Jurkat, Clone E6-1 (cell line): ENCODE data around the gene ZBTB16.

Experiments used
- DNase-seq: peaks from one replicate; pipeline ENCODE4 v3.0.0-alpha.2; 2011; ENCODE audit warnings: low read depth, low spot score
- H3K4me3 ChIP-seq: 2 replicates; pipeline ENCODE4 v1.5.1; 2011; ENCODE audit warnings: mild to moderate bottlenecking, low read length, control low read depth, moderate library complexity

Gene ZBTB16

DNA sequence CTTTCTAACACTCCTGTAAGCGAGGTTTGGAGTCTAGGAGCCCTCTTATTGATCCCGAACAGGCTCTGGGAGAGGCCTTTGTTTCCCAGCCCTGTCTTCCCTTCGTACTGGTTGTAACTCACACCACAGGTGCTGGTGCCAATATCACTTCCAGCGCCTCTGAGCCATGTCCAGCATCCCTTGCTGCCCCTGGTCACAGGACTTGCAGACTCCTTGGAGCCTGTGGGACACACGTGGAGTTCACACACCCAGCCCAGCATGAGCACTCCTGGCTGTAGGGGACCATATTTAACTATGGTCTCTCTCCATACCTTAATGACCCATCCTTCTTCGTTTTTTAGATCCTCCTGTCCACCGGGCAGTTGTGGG, 2.2 kb downstream of the ZBTB16 start:
- H3K4me3 ChIP-seq, result no peak overlapping the region

DNA sequence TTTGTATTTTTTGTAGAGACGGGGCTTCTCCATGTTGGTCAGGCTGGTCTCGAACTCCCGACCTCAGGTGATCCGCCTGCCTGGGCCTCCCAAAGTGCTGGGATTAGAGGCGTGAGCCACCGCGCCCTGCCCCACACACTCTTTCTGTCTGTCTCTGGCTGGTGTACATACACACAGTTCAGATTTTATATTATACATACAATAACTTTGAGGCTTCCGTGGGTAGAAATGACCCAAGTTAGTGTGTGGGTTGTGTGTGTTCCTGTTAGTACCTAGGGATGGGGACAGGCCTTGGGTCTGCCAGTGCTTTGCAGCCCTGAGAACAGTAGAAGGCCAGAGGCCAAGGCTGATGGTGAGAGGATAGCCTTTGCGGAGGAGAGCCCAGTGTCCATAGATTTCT, 2.8 kb downstream of the ZBTB16 start:
- DNase-seq, result no peak
- no peak overlapping the region for H3K4me3 ChIP-seq

More for the DNA sequence above, 2.2 kb downstream of the ZBTB16 start:
- no peak for DNase-seq

DNA sequence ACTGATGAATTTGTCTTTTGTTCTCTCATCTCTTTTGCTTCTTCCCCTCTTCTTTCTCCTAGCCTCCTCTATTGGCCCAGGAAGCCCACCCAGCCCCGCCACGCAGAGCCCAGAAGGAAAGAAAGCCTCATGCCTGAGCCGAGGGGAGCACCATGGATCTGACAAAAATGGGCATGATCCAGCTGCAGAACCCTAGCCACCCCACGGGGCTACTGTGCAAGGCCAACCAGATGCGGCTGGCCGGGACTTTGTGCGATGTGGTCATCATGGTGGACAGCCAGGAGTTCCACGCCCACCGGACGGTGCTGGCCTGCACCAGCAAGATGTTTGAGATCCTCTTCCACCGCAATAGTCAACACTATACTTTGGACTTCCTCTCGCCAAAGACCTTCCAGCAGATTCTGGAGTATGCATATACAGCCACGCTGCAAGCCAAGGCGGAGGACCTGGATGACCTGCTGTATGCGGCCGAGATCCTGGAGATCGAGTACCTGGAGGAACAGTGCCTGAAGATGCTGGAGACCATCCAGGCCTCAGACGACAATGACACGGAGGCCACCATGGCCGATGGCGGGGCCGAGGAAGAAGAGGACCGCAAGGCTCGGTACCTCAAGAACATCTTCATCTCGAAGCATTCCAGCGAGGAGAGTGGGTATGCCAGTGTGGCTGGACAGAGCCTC, 3.8 kb downstream of the ZBTB16 start:
- no peak overlapping the region for H3K4me3 ChIP-seq
- no peak for DNase-seq

DNA sequence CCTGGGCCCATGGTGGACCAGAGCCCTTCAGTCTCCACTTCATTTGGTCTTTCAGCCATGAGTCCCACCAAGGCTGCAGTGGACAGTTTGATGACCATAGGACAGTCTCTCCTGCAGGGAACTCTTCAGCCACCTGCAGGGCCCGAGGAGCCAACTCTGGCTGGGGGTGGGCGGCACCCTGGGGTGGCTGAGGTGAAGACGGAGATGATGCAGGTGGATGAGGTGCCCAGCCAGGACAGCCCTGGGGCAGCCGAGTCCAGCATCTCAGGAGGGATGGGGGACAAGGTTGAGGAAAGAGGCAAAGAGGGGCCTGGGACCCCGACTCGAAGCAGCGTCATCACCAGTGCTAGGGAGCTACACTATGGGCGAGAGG, 4.3 kb downstream of the ZBTB16 start:
- DNase-seq, result no peak
- no peak overlapping the region for H3K4me3 ChIP-seq

DNA sequence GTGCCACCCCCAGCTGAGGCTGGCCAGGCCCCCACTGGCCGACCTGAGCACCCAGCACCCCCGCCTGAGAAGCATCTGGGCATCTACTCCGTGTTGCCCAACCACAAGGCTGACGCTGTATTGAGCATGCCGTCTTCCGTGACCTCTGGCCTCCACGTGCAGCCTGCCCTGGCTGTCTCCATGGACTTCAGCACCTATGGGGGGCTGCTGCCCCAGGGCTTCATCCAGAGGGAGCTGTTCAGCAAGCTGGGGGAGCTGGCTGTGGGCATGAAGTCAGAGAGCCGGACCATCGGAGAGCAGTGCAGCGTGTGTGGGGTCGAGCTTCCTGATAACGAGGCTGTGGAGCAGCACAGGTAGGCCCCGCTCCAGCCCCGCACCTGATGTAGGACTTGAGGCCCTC, 4.7 kb downstream of the ZBTB16 start:
- no peak overlapping the region for H3K4me3 ChIP-seq
- DNase-seq, result no peak

DNA sequence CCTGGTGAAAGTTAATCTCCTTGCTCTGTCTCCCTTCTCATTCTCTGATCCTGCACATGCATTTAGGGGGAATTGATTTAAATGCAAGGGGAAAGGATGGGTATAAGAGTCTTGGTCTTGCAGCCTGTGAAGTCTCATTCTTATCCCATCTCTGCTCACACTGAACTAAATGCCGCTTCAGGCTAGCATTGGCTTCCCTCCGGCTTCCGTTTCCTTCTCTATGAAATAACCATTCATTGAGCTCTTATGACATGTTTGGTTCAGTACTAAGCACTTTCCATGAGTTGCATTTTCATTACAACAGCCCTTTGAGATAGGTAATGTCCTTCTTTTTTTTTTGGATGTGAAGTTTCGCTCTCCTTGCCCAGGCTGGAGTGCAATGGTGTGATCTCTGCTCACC, 5.6 kb downstream of the ZBTB16 start:
- H3K4me3 ChIP-seq, result no peak overlapping the region
- DNase-seq, result no peak

DNA sequence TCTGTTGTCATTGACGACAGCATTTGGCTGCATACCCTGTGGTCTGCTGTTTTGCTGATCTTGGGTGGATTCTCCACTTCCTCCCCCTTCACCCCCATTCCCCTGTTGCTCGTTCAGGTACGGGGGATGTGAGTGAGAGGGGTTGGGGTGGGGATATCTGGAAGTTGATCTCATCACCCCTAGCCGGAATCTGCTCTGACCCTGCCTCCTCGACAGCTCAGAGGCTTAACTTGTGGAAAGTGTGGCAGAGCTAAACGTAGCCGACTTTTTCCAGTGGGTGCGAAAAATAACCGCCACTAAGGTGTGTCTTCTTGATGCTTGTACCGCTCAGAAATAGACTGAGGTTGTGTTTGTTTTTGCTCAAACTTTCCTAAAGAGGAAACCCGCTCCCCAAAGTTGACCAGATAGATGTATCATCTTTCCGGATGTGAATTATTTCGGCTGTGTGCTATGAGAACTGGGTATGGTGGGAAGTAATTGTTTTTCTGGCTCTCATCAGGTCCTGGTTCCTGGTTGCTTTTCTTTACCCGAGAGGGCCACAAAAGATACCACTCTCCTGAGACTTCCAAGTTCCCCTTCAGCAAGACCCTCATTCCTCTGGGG, 6.6 kb downstream of the ZBTB16 start:
- DNase-seq, result no peak

DNA sequence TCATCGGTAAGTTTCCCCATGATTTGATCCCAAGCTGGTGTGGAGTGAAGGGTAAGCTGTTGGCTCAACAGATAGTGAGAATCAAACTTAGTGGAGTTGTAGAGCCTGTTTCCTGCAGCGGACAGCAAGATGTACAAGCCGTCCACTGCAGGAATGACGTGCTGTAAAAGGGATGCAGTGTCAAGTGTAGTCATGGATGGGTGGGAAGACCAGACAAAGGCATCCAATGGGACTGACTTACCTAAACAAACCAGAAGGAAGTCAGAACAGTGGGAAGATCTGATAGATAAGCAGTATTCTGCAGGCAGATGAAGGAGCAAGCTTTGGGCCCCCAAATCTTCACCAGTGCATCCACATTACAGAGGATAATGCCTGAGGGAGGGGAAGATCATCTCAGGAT, 8.8 kb downstream of the ZBTB16 start:
- no peak for DNase-seq
- no peak overlapping the region for H3K4me3 ChIP-seq

More for the DNA sequence above, 6.6 kb downstream of the ZBTB16 start:
- H3K4me3 ChIP-seq, result no peak overlapping the region

DNA sequence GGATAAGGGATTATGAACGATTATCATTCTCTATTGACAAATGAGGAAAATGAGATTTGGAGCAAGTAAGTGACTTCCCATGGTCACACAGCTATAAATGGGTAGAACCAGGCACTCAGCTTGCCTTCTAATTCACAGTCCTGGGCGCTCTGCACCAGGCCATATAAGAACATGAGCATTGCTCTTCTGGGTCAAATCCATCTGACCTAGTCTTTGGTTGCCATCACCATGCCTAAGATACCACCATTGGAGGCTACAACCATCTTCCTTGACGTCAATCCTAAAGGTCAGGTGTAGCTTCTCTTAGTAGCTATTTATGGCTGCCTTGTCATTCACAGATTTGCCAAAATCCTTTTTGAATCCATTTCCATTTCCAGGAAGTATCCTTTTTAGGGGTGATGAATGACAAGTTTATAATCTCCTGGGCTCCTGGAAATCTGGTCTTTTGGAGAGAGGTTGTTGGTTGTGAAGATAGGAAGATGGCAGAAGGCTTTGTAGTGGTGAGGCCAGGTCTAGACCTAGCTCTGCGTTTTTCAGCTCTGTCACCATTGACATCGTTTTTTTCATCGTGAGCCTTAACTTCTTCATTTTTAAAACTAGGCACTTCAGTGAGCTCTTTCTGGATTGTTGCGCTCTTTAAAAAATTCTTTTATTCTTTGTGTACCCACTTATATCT, 11.1 kb downstream of the ZBTB16 start:
- no peak for DNase-seq
- no peak overlapping the region for H3K4me3 ChIP-seq

DNA sequence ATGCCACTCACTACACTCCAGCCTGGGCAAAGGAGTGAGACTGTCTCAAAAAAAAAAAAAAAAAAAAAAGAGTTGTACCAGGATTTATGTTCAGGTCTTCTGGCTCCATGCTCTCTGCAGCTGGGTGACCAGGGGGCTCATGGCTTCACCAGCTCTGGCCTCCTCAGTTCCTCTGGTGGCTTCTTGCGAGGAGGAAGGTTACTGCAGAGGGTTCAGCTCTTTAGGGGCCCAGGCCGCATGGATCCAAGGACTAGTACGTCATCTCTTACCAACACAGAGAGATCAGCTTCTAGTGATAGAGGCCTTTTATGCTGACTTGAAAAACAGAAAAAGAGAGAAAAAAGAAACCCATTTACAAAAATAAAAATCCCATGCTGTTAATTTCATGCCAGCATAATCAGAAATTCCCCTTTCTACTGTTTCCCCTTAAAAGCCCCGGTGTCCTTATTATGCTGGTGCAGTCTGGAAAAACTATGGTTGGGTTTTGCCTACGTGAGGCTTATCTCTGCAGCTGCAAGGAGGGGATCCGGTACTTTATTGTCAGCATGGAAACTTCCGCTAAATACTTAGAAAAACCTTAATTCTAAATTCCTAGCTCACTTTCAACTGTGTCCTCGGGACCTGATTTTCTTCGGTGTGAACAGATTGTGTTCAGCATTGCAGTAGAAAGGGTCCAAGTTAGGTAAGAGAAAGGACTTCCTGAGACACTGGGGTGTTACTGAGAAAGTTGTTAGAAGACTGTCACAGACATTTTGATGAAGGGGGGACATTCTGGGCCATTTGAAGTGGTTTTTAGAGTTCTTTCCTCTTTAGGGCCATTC, 13.7 kb downstream of the ZBTB16 start:
- peak; percentile 44 for DNase-seq
- H3K4me3 ChIP-seq, result no peak overlapping the region

DNA sequence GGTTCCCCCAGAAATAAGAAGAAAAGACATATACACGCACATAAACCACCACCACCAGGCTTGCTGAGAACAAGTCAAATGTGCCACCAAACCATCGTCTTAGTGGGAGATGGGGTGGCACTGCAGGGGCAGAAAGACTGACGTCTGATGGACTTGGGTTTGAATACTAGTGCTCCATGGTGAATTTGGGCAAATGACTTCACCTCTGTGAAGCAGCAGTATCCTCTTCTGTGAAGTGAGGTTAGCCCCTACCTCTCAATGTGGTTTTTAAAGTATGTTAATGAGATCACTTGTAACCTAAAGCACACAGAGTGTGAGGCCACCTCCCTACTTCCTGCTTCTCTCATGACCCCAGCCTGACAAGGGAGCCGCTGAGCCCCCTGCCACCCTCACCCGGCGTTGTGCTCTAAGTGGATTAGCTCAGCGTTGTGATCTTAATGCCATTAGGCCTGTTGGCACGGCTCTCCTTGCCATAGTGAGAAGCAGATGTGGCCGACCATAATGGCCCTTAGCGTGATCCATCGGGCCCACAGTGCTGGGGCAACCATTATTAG, 14.4 kb downstream of the ZBTB16 start:
- no peak overlapping the region for H3K4me3 ChIP-seq
- DNase-seq, result peak; percentile 55

DNA sequence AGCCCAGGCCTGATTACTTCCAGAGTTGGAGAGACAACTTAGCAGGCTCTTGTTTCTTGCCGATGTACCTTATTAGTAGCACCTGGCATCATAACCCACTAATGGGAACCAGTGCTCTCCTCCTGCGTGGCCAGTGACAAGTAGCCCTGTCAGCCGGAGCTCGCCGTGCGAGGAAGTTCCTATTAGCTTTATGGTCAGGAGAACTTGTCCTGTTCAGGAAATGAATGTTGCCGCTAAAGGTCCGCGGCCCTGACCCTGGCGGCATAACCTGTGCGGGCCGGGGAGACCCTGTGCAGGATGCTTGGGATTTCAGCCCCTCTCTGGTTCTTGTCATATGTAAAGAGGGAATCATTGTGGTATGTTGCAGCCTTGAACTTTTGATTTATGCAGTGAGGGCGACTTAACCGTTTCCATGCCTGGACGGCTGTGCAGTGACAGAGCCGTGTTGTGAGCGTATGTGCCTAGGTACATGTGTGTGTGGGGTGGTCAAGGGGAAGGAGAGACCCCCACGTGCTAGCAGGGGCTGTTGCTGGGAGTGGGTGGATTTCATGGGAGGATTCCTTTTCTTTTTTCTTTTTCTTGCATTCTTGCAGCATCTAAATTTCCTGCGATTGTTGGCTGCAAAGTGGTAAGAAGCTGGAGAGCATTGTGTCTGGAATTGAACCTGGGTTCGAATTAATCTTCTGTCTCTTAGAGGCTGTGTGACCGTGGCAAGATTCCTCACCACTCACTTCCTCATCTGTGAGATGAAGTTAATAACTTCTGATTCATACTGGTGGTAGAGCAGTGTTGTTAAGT, 15.2 kb downstream of the ZBTB16 start:
- no peak for DNase-seq
- H3K4me3 ChIP-seq, result no peak overlapping the region

DNA sequence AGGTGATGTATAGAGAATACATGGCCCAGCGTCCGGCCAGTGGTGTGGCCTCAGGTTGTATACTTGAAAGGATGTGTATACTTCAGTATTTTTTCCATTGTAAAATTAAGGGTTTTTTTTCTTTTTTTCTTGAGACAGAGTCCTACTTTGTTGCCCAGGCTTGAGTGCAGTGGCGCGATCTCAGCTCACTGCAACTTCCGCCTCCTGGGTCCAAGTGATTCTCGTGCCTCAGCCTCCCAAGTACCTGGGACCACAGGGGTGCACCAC, 15.8 kb downstream of the ZBTB16 start:
- H3K4me3 ChIP-seq, result no peak overlapping the region
- no peak for DNase-seq

DNA sequence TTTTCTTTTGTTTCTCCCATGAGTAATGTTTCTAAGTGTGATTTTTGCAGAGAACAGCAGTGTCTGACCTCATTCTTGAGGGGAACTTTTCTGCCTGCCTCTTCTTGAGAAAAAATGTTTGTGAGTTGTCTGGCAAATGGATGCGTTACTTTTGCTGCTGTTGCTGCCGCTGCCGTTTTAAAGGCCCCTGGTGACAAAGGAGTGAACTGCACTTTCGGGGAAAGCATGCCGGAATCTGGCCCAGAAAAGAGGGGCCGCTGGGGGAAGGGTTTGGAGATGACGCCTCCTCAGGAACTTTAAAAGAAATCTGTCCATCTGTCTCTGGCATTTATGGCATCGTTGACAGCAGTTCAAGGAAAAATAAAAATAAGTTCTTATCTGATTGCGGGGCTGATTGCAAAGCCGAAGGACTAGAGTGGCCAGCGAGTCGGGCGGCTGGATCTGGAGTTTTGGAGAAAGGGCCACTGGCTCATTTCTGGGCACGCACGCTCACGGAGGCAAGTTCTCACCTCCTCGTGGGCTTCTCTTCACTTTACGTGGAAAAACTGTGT, 16.5 kb downstream of the ZBTB16 start:
- H3K4me3 ChIP-seq, result no peak overlapping the region
- DNase-seq, result peak; percentile 54

DNA sequence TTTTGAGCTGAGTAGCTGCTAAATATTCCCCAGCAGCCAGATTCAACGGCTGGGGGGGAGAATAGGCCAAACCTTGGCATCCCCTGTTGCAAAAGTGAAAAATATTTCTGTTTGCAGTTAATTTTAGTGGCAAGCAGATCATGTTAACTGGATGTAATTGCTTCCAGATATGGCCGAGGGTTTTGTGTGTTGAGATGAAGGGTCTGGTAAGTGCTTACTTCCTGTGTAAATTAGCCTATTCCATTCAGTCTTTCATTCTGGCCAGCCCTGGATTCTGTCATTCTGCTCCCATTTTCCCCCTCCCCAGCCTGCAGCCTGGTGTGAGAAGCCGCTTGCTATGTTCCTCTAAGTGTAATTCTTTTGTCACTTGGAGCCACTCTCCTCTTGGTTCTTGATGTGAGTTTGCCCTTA, 17.4 kb downstream of the ZBTB16 start:
- peak overlapping the region; percentile 0; the same call in 1 of the 2 replicates for H3K4me3 ChIP-seq
- no peak for DNase-seq

DNA sequence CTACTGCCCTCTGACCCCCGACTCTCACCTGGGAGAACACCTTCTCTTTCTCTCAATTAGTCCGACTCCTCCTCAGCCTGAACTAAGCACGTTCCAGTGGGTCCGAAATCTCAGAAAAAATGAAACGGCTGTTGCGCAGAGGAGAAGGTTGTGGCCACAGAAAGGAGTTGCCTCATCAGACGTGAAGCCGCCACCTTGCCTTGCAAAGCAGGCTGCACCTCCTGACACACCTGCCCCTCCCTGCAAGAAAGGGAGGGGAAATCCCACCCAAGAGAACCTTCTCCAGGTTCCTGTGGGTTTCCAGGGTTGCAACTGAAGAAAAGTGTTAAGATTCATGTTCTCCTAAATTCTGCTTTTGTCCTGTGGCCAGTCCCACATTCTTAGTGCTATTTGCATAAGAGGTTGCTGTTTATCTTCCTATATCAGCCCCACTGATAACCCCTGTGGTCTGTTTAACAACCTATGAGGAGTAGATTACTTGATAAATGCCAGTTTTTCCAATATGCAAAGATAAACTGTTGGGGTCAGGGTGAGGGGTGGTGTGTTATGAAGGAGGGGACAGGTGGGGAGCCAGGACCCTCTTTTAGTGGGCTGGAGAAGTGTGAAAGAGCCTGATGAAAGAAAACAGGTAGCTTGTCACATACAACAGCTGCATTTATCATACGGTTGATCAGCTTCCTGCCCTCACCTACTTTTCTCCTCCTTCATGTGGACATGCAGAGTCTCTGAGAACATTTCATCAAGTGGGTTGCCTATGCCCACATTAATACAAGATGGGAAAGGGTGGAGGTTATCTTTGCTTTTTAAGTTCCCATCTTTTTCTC, 18.2 kb downstream of the ZBTB16 start:
- DNase-seq, result peak; percentile 86
- peak overlapping the region; percentile 0 for H3K4me3 ChIP-seq

DNA sequence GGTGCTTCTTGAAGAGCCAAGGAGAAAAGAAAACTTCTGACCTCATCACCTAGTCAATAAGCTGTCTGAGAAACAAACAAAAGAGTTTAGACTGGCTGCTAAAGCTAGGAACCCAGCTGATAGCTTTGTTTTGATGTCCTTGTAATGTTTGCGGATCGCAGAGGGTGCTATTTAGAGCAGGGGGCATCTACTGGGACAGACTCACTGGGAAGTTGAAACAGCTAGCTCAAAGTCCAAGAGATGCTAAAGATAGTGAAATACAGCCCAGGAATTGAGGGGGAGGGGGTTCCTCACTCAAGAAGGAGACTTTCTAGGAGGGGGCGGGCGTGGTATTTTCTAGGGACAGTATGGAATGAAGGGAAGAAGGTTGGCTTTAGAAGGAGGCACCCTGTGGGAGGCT, 18.9 kb downstream of the ZBTB16 start:
- H3K4me3 ChIP-seq, result no peak overlapping the region

DNA sequence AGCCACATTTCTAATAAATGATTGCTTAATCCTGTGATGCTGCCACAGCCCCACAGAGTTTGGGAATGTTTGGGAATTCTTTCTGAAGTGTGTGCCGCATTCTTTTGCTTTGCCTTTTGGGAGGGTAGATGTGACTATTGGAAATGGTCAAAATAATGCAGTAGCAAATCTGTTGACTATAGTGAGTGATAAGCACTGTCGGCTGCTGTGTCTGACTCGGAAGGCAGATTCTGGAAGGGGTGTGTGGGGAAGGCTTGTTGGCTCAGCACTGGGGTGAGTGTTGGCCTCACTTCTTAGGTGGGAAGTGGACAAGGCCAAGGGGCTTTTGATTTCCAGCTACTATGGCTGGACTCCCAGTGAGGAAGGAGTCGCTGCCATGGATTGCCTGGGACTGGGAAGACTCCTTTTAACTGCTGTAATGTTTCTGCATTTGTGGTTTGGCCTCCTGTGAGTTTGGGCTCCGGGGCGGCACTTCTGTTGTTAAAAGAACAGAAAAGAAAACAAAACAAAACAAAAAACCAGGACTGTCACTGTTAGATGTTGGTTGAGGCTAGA, 20.1 kb downstream of the ZBTB16 start:
- H3K4me3 ChIP-seq, result no peak overlapping the region
- DNase-seq, result no peak

More for the DNA sequence above, 18.9 kb downstream of the ZBTB16 start:
- DNase-seq, result no peak
